DND-41 (cell line): ENCODE measurements around the gene UCP1.

Experiments used
- CTCF ChIP-seq: IDR thresholded peaks from 2 replicates; pipeline ENCODE4 v1.5.1; 2012; ENCODE audit warnings: borderline replicate concordance, low read length, moderate library complexity, mild to moderate bottlenecking; ENCODE audit not compliant: poor library complexity, severe bottlenecking; ENCODE audit errors: extremely low read depth
- EZH2 ChIP-seq: IDR thresholded peaks from 3 replicates; pipeline ENCODE4 v1.6.1; 2012; ENCODE audit warnings: borderline replicate concordance, low read depth, mild to moderate bottlenecking, moderate library complexity, low read length, inconsistent platforms; ENCODE audit not compliant: severe bottlenecking

GRCh38 chr4:140604544-140604943 lies 35.8 kb upstream of the UCP1 start:
- TF ChIP-seq CTCF = no peak
- no peak for TF ChIP-seq EZH2
